K562 (cell line): ENCODE measurements around the gene ORC2.

Experiments
- POU5F1 ChIP-seq: fragments of 150-350 bp; IDR thresholded peaks from 2 replicates; pipeline ENCODE4 v1.6.1; 2014; ENCODE audit warnings: borderline replicate concordance, low read length, low read depth, mild to moderate bottlenecking; ENCODE audit not compliant: partially characterized antibody
- TBP ChIP-seq: optimal IDR thresholded peaks from 2 replicates; pipeline ENCODE3; 2011; ENCODE audit warnings: low read depth, low read length, improper control_type of control experiment
- ZFP30 ChIP-seq: fragments of 250-450 bp; sonication (Bioruptor Pico); IDR thresholded peaks from 2 replicates; pipeline ENCODE4 v1.8.0; 2022; ENCODE audit warnings: moderate library complexity, mild to moderate bottlenecking, inconsistent platforms, borderline replicate concordance
- TF ChIP-seq, protein P1 (sequence below), 2 experiments: fragments of 450-650 bp in 1 of 2; sonication (generic) in 1 of 2; formaldehyde crosslinking in 1 of 2; IDR thresholded peaks; 2 replicates each; pipeline versions ENCODE4 v1.7.1 to v1.9.0; 2016 to 2022; ENCODE audit warnings: inconsistent platforms in 1 of 2, mild to moderate bottlenecking in 1 of 2, missing genetic modification reagents in 1 of 2

DNA sequence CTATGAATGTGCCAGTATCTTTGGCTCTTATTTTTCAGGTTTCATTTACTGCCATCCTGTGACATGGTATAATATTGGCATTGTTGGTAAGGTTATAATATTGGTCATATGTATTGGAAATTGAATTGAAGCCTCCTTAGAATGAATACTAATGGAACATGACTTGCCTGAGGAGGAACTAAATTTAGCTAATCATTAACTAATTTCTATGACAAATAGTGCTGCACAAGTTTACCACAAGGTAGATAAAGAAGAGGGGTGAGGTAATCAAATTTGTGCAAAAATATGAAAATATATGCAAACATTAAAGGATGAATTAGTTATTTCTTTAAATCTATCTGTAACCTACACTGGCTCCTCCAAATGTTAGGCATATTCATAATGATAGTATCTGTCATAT, 43.2 kb upstream of the ORC2 start:
- TF ChIP-seq ZFP30: no peak
- no peak for TF ChIP-seq POU5F1
- no peak for TF ChIP-seq TBP
- TF ChIP-seq, protein P1, sequence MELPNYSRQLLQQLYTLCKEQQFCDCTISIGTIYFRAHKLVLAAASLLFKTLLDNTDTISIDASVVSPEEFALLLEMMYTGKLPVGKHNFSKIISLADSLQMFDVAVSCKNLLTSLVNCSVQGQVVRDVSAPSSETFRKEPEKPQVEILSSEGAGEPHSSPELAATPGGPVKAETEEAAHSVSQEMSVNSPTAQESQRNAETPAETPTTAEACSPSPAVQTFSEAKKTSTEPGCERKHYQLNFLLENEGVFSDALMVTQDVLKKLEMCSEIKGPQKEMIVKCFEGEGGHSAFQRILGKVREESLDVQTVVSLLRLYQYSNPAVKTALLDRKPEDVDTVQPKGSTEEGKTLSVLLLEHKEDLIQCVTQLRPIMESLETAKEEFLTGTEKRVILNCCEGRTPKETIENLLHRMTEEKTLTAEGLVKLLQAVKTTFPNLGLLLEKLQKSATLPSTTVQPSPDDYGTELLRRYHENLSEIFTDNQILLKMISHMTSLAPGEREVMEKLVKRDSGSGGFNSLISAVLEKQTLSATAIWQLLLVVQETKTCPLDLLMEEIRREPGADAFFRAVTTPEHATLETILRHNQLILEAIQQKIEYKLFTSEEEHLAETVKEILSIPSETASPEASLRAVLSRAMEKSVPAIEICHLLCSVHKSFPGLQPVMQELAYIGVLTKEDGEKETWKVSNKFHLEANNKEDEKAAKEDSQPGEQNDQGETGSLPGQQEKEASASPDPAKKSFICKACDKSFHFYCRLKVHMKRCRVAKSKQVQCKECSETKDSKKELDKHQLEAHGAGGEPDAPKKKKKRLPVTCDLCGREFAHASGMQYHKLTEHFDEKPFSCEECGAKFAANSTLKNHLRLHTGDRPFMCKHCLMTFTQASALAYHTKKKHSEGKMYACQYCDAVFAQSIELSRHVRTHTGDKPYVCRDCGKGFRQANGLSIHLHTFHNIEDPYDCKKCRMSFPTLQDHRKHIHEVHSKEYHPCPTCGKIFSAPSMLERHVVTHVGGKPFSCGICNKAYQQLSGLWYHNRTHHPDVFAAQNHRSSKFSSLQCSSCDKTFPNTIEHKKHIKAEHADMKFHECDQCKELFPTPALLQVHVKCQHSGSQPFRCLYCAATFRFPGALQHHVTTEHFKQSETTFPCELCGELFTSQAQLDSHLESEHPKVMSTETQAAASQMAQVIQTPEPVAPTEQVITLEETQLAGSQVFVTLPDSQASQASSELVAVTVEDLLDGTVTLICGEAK (IDR thresholded peaks at IDR 0.05): no peak
- TF ChIP-seq, protein P1 (CRISPR knock-in tag; IDR thresholded peaks at IDR 0.05): no peak
